ENCODE data around the gene MAP2K2. TPM values are rescaled to one million over a fixed set of nuclear protein-coding genes. Genes with fewer than 3 reads are reported as not detected.

MAP2K2 gene
- polyA plus RNA-seq, 3 donors: 30.5 to 94.5 (median 40.2) TPM

DNA sequence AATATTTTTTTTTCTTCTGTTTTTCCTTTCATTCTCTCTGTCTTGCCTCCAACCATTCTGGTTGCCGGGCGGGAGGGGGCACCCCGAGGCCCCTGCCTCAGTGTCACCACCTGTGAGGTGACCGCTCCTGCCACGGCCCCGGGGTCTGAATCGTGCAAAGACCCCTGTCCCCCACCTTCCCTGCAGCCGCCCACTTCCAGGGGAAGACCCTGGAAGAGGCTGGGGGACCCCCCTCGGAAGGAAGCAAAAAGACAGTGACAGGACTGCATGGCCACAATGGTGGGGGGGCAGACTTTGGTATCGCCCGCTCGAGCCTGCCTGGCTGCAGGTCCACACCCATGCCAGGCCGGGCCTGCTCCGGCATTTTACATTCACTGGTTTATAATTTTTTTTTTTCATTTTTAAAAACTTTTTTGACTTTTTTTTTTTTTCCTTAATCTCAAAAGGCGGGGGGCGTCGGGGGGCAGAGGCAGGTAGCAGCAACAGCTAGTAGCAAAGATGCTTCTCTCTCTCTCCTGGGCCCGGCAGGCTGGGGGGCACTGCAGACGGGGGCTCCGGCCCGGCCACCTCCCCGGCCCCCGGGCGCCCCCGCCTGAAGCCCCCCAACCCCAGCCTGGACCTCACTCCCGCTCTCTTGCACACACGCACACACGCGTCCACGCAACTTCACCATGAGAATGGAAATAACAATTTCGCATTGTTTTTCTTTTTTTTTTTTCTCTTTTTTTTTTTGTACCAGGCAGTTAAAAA is 79.8 kb downstream of the MAP2K2 start:
- no peak overlapping the region for H2AFZ ChIP-seq (ENCODE audit: insufficient read depth, low read depth, low read length, poor library complexity, severe bottlenecking)
- H3K4me1 ChIP-seq (ENCODE audit: control insufficient read depth in 1 of 2, insufficient read depth in 2 of 2, low read length in 2 of 2): no peaks in the 10 kb centered on the region
- H3K4me1 Mint-ChIP-seq: no peaks in the 10 kb centered on the region
- no peak overlapping the region for H3K4me3 ChIP-seq (replicated peaks in 1 of 3; ENCODE audit: low read depth in 2 of 3, low read length in 3 of 3)
- peaks cover 29 to 44% of the 10 kb centered on the region in 2 donors for H3K36me3 ChIP-seq (replicated peaks in 1 of 2; ENCODE audit: control insufficient read depth in 1 of 2, insufficient read depth in 2 of 2, low read length in 2 of 2)
- H3K27me3 Mint-ChIP-seq (ENCODE audit: low read depth in 3 of 3): peaks cover 0 to 3% (median 0%) of the 10 kb centered on the region in 3 donors
- peaks cover 68% of the 10 kb centered on the region for H3K79me2 ChIP-seq (ENCODE audit: insufficient read depth, low read length)
- TF ChIP-seq, protein P1, sequence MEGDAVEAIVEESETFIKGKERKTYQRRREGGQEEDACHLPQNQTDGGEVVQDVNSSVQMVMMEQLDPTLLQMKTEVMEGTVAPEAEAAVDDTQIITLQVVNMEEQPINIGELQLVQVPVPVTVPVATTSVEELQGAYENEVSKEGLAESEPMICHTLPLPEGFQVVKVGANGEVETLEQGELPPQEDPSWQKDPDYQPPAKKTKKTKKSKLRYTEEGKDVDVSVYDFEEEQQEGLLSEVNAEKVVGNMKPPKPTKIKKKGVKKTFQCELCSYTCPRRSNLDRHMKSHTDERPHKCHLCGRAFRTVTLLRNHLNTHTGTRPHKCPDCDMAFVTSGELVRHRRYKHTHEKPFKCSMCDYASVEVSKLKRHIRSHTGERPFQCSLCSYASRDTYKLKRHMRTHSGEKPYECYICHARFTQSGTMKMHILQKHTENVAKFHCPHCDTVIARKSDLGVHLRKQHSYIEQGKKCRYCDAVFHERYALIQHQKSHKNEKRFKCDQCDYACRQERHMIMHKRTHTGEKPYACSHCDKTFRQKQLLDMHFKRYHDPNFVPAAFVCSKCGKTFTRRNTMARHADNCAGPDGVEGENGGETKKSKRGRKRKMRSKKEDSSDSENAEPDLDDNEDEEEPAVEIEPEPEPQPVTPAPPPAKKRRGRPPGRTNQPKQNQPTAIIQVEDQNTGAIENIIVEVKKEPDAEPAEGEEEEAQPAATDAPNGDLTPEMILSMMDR (IDR thresholded peaks at IDR 0.05): no peak
- H3K4me3 Mint-ChIP-seq: no peak overlapping the region
- H3K9me3 ChIP-seq (replicated peaks in 1 of 2; ENCODE audit: control insufficient read depth in 1 of 2, insufficient read depth in 1 of 2, low read length in 2 of 2): no peaks in the 10 kb centered on the region
- H3K9ac ChIP-seq (ENCODE audit: insufficient read depth, low read length, poor library complexity, severe bottlenecking): no peak overlapping the region
- no peak for DNase-seq
- no peaks in the 10 kb centered on the region for H3K9me3 Mint-ChIP-seq
- no peak overlapping the region for H3K27ac ChIP-seq (ENCODE audit: low read depth in 1 of 2, low read length in 2 of 2)
- peaks cover 29 to 54% of the 10 kb centered on the region in 2 donors for H3K36me3 Mint-ChIP-seq
- 91% methylated on average over 6 of the region's 31 CpGs for WGBS (ENCODE audit: insufficient coverage)
- H3K27ac Mint-ChIP-seq: no peak overlapping the region
- no peaks in the 10 kb centered on the region for H3K27me3 ChIP-seq (ENCODE audit: control insufficient read depth in 2 of 2, insufficient read depth in 2 of 2, low read length in 2 of 2)
- intact Hi-C loops (cut with micrococcal nuclease): no loop called here
- H3K4me2 ChIP-seq (replicated peaks; ENCODE audit: extremely low read depth, low read length, poor library complexity, severe bottlenecking): no peak overlapping the region
- peaks cover 95% of the 10 kb centered on the region for H4K20me1 ChIP-seq (ENCODE audit: insufficient read depth, low read length)

DNA sequence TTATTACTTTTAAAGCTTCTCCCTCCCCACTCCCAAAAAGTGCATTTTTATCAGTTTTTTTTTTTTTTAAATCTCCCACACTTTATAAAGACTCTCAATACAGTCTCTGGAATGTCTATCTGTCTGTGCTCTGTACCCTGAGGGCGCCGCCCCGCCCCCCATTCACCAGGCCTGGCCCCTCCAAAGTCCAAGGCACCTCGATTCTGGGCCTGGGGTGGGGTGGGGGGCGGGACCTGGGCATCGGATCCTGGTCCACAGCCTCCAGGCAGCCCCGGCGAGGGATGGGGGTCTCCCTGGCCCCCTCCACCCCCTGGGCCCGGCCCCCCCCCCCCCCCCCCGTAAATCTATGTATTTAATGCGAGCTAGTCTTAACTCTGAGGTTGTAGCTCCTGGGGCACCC is 80.5 kb downstream of the MAP2K2 start:
- Mint-ChIP-seq H3K27me3 (ENCODE audit: low read depth in 3 of 3) (peaks cover 0 to 3% (median 0%) of the 10 kb centered on the region in 3 donors), H3K4me3 (no peak overlapping the region), H3K27ac (no peak overlapping the region), H3K36me3 (peaks cover 28 to 50% of the 10 kb centered on the region in 2 donors), H3K4me1 (no peaks in the 10 kb centered on the region), H3K9me3 (no peaks in the 10 kb centered on the region)
- Histone ChIP-seq H3K27me3 (ENCODE audit: control insufficient read depth in 2 of 2, insufficient read depth in 2 of 2, low read length in 2 of 2) (no peaks in the 10 kb centered on the region), H3K9ac (ENCODE audit: insufficient read depth, low read length, poor library complexity, severe bottlenecking) (no peak overlapping the region), H3K36me3 (replicated peaks in 1 of 2; ENCODE audit: control insufficient read depth in 1 of 2, insufficient read depth in 2 of 2, low read length in 2 of 2) (peaks cover 23 to 45% of the 10 kb centered on the region in 2 donors), H2AFZ (ENCODE audit: insufficient read depth, low read depth, low read length, poor library complexity, severe bottlenecking) (no peak overlapping the region), H3K4me1 (ENCODE audit: control insufficient read depth in 1 of 2, insufficient read depth in 2 of 2, low read length in 2 of 2) (no peaks in the 10 kb centered on the region), H3K27ac (ENCODE audit: low read depth in 1 of 2, low read length in 2 of 2) (no peak overlapping the region), H3K79me2 (ENCODE audit: insufficient read depth, low read length) (peaks cover 60% of the 10 kb centered on the region), H3K4me2 (replicated peaks; ENCODE audit: extremely low read depth, low read length, poor library complexity, severe bottlenecking) (no peak overlapping the region), H4K20me1 (ENCODE audit: insufficient read depth, low read length) (peaks cover 96% of the 10 kb centered on the region), H3K9me3 (replicated peaks in 1 of 2; ENCODE audit: control insufficient read depth in 1 of 2, insufficient read depth in 1 of 2, low read length in 2 of 2) (no peaks in the 10 kb centered on the region), H3K4me3 (replicated peaks in 1 of 3; ENCODE audit: low read depth in 2 of 3, low read length in 3 of 3) (no peak overlapping the region)
- TF ChIP-seq, protein P1 (IDR thresholded peaks at IDR 0.05): no peak
- DNase-seq: no peak
- intact Hi-C loops (cut with micrococcal nuclease): no loop called here
- no CpG with 5 or more reads among the region's 11 CpGs for WGBS (ENCODE audit: insufficient coverage)

All from CD14-positive monocyte (primary cell).